Measurements from ENCODE around the gene MRPL11. TPM values are rescaled to one million over a fixed set of nuclear protein-coding genes. Genes with fewer than 3 reads are reported as not detected.

MRPL11 gene
- total and polyA plus RNA-seq, 2 experiments from 2014 or later, result 57.1 to 60.6 TPM

DNA sequence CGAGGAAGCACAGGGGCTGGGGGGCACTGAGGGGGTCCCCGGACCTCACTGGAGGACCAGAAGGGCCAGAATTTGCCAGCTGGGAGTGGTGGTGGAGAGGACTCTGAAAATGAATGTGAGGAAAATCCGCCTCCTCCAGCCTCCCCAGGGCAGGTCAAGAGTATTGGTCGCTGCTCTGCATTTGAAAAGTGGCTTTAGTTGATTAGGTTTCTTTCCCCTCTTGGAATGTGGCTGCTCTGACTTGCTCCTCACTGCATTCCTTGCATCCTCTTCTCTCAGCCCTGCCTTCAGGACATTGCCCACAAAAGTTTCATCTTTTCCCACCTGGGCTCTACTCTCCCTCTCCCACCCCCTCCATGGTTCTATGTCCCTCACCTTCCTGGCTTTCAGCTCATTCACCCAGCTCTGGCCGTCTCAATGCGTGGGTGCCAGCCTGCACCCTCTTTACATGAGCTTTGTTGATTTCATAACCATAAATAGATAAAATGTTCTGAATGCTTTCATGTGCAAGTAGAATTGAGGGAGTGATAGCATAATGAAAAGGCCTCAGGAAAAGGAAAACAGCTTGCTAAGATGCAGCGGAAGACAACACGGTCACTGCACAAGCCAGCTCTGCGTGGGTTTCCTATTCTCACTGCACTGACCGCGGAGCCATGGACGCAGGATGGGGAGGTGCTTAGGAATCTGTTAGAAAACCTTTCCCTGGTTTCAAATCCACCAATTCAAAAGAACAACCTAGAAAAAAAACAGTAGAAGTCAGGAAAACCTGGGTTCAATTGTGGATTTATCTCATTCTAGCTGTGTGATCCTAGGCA is 24.3 kb downstream of the MRPL11 start:
- Histone ChIP-seq H3K36me3 (replicated peaks; ENCODE audit: insufficient read depth, low read depth) (no peaks in the 10 kb centered on the region), H3K79me2 (no peaks in the 10 kb centered on the region), H3K9me3 (ENCODE audit: low read depth) (no peaks in the 10 kb centered on the region), H3K27me3 (peaks cover 48% of the 10 kb centered on the region), H3K27ac (no peak overlapping the region), H3K4me3 (no peak overlapping the region), H2AFZ (no peak overlapping the region), H3K9me2 (replicated peaks; ENCODE audit: insufficient read depth) (no peaks in the 10 kb centered on the region), H3K4me2 (no peak overlapping the region), H3K4me1 (ENCODE audit: insufficient read depth) (no peaks in the 10 kb centered on the region), H4K20me1 (ENCODE audit: insufficient read depth, poor library complexity, severe bottlenecking) (no peaks in the 10 kb centered on the region)
- 61% methylated on average over 12 of the region's 12 CpGs for WGBS (ENCODE audit: low lambda C conversion rate, missing lambda C conversion rate)
- TF ChIP-seq EZH2phosphoT487 (IDR thresholded peaks at IDR 0.05; ENCODE audit: low read depth, severe bottlenecking, unreplicated experiment) (no peak), EZH2 (IDR thresholded peaks at IDR 0.05; ENCODE audit: borderline replicate concordance) (no peak)
- TF ChIP-seq, protein P1, sequence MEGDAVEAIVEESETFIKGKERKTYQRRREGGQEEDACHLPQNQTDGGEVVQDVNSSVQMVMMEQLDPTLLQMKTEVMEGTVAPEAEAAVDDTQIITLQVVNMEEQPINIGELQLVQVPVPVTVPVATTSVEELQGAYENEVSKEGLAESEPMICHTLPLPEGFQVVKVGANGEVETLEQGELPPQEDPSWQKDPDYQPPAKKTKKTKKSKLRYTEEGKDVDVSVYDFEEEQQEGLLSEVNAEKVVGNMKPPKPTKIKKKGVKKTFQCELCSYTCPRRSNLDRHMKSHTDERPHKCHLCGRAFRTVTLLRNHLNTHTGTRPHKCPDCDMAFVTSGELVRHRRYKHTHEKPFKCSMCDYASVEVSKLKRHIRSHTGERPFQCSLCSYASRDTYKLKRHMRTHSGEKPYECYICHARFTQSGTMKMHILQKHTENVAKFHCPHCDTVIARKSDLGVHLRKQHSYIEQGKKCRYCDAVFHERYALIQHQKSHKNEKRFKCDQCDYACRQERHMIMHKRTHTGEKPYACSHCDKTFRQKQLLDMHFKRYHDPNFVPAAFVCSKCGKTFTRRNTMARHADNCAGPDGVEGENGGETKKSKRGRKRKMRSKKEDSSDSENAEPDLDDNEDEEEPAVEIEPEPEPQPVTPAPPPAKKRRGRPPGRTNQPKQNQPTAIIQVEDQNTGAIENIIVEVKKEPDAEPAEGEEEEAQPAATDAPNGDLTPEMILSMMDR (IDR thresholded peaks at IDR 0.05; ENCODE audit: poor library complexity), result no peak
- DNase-seq (ENCODE audit: low spot score), result no peak

DNA sequence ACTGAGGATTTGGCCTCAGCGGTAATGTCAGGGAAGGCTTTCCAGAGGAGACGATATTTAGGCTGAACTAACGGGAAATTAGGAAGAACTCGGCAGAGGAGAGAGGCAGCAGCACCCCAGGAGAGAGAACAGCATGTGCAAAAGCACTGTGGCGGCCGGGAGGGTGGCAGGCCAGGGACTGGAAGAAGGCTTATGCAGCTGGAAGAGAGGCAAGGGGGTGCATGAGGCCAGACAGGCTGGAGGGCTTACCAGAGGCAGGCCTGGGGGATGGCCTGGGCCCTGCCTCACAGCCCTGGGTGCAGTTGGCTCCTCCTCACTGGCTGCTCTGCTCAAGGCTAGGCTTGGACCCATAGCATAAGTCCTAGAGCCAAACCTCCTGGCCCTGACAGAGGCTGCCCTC is 25.5 kb downstream of the MRPL11 start:
- no peak overlapping the region for H2AFZ ChIP-seq
- TF ChIP-seq EZH2 (IDR thresholded peaks at IDR 0.05; ENCODE audit: borderline replicate concordance) (no peak), EZH2phosphoT487 (IDR thresholded peaks at IDR 0.05; ENCODE audit: low read depth, severe bottlenecking, unreplicated experiment) (no peak)
- TF ChIP-seq, protein P1 (IDR thresholded peaks at IDR 0.05; ENCODE audit: poor library complexity), result no peak
- no peaks in the 10 kb centered on the region for H3K36me3 ChIP-seq (replicated peaks; ENCODE audit: insufficient read depth, low read depth)
- DNase-seq (ENCODE audit: low spot score), result no peak
- H4K20me1 ChIP-seq (ENCODE audit: insufficient read depth, poor library complexity, severe bottlenecking), result no peaks in the 10 kb centered on the region
- H3K9me3 ChIP-seq (ENCODE audit: low read depth), result no peaks in the 10 kb centered on the region
- H3K4me2 ChIP-seq, result no peak overlapping the region
- H3K4me1 ChIP-seq (ENCODE audit: insufficient read depth), result no peaks in the 10 kb centered on the region
- no peak overlapping the region for H3K4me3 ChIP-seq
- no peaks in the 10 kb centered on the region for H3K9me2 ChIP-seq (replicated peaks; ENCODE audit: insufficient read depth)
- no peaks in the 10 kb centered on the region for H3K79me2 ChIP-seq
- H3K27ac ChIP-seq, result no peak overlapping the region
- peaks cover 44% of the 10 kb centered on the region for H3K27me3 ChIP-seq
- WGBS (ENCODE audit: low lambda C conversion rate, missing lambda C conversion rate), result 83% methylated on average over 6 of the region's 6 CpGs

DNA sequence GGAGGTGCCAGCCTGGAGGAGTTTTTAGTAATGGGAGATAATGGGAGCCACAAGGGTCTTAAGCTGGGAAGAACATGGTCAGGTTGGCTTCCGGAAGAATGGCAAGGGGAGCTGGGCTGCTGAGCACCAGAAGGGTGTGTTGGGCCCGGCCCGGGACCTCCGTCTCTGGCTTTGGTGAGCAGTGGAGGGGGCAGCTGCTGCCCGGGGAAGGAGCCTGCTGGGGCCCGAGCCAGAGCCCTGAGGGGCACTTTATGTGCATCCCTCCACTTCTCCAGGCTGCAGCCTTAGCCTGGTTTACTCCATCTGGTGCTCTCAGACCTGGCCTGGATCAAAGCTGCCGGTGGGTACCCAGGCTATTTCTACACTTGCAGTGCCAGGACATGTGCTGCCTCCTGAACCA is 26.5 kb downstream of the MRPL11 start:
- TF ChIP-seq EZH2phosphoT487 (IDR thresholded peaks at IDR 0.05; ENCODE audit: low read depth, severe bottlenecking, unreplicated experiment) (no peak), EZH2 (IDR thresholded peaks at IDR 0.05; ENCODE audit: borderline replicate concordance) (no peak)
- TF ChIP-seq, protein P1 (IDR thresholded peaks at IDR 0.05; ENCODE audit: poor library complexity), result no peak
- Histone ChIP-seq H3K27me3 (peaks cover 44% of the 10 kb centered on the region), H3K4me3 (no peak overlapping the region)

More for the DNA sequence above, 26.5 kb downstream of the MRPL11 start:
- no peaks in the 10 kb centered on the region for H3K9me3 ChIP-seq (ENCODE audit: low read depth)
- H3K4me2 ChIP-seq, result no peak overlapping the region
- H3K9me2 ChIP-seq (replicated peaks; ENCODE audit: insufficient read depth), result no peaks in the 10 kb centered on the region
- DNase-seq (ENCODE audit: low spot score), result no peak
- H3K4me1 ChIP-seq (ENCODE audit: insufficient read depth), result no peaks in the 10 kb centered on the region
- 71% methylated on average over 7 of the region's 7 CpGs for WGBS (ENCODE audit: low lambda C conversion rate, missing lambda C conversion rate)
- no peak overlapping the region for H3K27ac ChIP-seq
- no peaks in the 10 kb centered on the region for H3K79me2 ChIP-seq
- no peak overlapping the region for H2AFZ ChIP-seq
- H4K20me1 ChIP-seq (ENCODE audit: insufficient read depth, poor library complexity, severe bottlenecking), result no peaks in the 10 kb centered on the region
- H3K36me3 ChIP-seq (replicated peaks; ENCODE audit: insufficient read depth, low read depth), result no peaks in the 10 kb centered on the region
